ENCODE data around the gene EXT2. TPM values are rescaled to one million over a fixed set of nuclear protein-coding genes. Genes with fewer than 3 reads are reported as not detected.

The EXT2 gene
- total RNA-seq, 1 donor from 2014 or later, result 106 TPM

GRCh38 chr11:44193856-44194255 lies 98.4 kb downstream of the EXT2 start:
- H3K27ac Mint-ChIP-seq (ENCODE audit: unreplicated experiment), result no peak overlapping the region
- no peaks in the 10 kb centered on the region for H3K4me1 Mint-ChIP-seq (ENCODE audit: low read depth)
- no peak for TF ChIP-seq CTCF (IDR thresholded peaks at IDR 0.05)
- no peak for DNase-seq (ENCODE audit: low spot score)
- H3K27me3 Mint-ChIP-seq (ENCODE audit: low read depth), result no peaks in the 10 kb centered on the region
- no peak overlapping the region for H3K4me3 Mint-ChIP-seq (ENCODE audit: unreplicated experiment)
- peaks cover 29% of the 10 kb centered on the region for H3K36me3 Mint-ChIP-seq (ENCODE audit: low read depth)
- H3K9me3 Mint-ChIP-seq (ENCODE audit: low read depth), result peaks cover 21% of the 10 kb centered on the region

- peaks cover 18% of the 10 kb centered on the region for H3K9me3 Mint-ChIP-seq (ENCODE audit: low read depth)
- DNase-seq (ENCODE audit: low spot score), result no peak
- H3K4me3 Mint-ChIP-seq (ENCODE audit: unreplicated experiment), result no peak overlapping the region
- no peak overlapping the region for H3K27ac Mint-ChIP-seq (ENCODE audit: unreplicated experiment)
- H3K4me1 Mint-ChIP-seq (ENCODE audit: low read depth), result peaks cover 14% of the 10 kb centered on the region
- no peak for TF ChIP-seq CTCF (IDR thresholded peaks at IDR 0.05)
- H3K36me3 Mint-ChIP-seq (ENCODE audit: low read depth), result peaks cover 24% of the 10 kb centered on the region
- H3K27me3 Mint-ChIP-seq (ENCODE audit: low read depth), result no peaks in the 10 kb centered on the region
Observed at GRCh38 chr11:44198146-44198724, 102.8 kb downstream of the EXT2 start.

DNA sequence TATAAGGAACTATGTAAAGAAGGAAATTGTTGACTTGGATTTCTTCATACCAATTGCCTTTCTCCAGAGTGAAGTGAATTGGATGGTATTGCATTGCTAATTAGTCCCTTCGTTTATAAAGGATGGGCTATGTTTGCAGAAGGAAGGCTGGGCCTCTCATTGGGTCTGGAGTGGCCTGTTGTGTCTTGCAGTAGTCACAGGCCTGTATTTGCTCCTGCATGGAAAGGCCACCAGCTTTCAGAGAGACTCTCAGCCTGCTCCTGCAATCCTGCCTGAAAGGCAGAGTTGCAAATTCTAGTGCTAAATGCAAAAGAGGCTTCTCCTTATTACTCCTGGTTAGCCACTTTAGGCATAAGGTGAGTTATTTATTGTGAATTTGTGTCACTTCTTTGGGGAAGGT lies 103.8 kb downstream of the EXT2 start:
- no peak for TF ChIP-seq CTCF (IDR thresholded peaks at IDR 0.05)
- Mint-ChIP-seq H3K4me1 (ENCODE audit: low read depth) (peaks cover 18% of the 10 kb centered on the region), H3K27ac (ENCODE audit: unreplicated experiment) (no peak overlapping the region), H3K36me3 (ENCODE audit: low read depth) (peaks cover 22% of the 10 kb centered on the region), H3K27me3 (ENCODE audit: low read depth) (no peaks in the 10 kb centered on the region), H3K4me3 (ENCODE audit: unreplicated experiment) (no peak overlapping the region), H3K9me3 (ENCODE audit: low read depth) (peaks cover 18% of the 10 kb centered on the region)
- no peak for DNase-seq (ENCODE audit: low spot score)

GRCh38 chr11:44199816-44200215 lies 104.3 kb downstream of the EXT2 start:
- no peak overlapping the region for H3K27ac Mint-ChIP-seq (ENCODE audit: unreplicated experiment)
- no peak for DNase-seq (ENCODE audit: low spot score)

DNA sequence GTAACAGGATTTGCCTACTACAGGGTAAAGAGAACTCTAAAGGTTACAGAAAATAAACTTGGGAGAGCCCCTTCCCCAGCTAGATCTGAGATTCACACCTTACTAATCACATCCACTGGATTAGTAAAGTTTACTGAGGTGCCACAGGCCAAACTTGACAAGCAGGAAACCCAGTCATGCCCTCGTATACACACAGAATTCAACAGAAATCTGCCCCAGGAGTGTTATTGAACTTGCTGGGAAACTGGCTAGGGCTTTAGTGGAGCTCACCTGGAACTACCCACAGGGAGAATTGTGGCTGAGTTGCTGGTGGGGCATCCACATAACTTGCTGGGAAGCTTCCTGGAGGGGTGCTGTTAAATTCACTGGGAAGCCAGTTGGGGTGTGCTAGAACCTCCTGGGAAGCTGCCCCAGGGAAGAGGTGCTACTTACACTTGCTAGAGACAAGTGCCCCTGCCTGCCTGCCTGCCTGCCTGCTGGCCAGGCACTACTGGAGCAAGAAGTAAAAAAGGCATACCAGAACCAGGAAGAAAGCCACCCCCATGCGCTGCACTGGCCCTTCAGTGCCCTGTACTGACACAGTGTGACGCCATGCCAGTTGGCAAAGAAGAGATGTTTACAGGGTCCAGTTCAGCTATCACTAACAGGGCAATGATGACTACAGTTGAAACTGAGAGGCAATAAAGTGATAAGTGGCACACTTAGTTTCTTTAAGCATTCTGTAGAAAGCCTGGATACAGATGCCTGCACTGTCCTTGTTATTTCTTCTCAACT lies 108.0 kb downstream of the EXT2 start:
- Mint-ChIP-seq H3K9me3 (ENCODE audit: low read depth) (no peaks in the 10 kb centered on the region), H3K4me3 (ENCODE audit: unreplicated experiment) (no peak overlapping the region), H3K27ac (ENCODE audit: unreplicated experiment) (no peak overlapping the region), H3K4me1 (ENCODE audit: low read depth) (peaks cover 27% of the 10 kb centered on the region), H3K36me3 (ENCODE audit: low read depth) (peaks cover 15% of the 10 kb centered on the region), H3K27me3 (ENCODE audit: low read depth) (no peaks in the 10 kb centered on the region)
- DNase-seq (ENCODE audit: low spot score), result no peak
- TF ChIP-seq CTCF (IDR thresholded peaks at IDR 0.05), result no peak

More at GRCh38 chr11:44199816-44200215, 104.3 kb downstream of the EXT2 start:
- H3K27me3 Mint-ChIP-seq (ENCODE audit: low read depth), result no peaks in the 10 kb centered on the region
- peaks cover 18% of the 10 kb centered on the region for H3K4me1 Mint-ChIP-seq (ENCODE audit: low read depth)
- no peak for TF ChIP-seq CTCF (IDR thresholded peaks at IDR 0.05)
- peaks cover 22% of the 10 kb centered on the region for H3K36me3 Mint-ChIP-seq (ENCODE audit: low read depth)
- peaks cover 14% of the 10 kb centered on the region for H3K9me3 Mint-ChIP-seq (ENCODE audit: low read depth)
- no peak overlapping the region for H3K4me3 Mint-ChIP-seq (ENCODE audit: unreplicated experiment)
